HepG2 (cell line): ENCODE results near the gene SPAG9.

Experiments used
- ARNTL ChIP-seq: sonication (generic); formaldehyde crosslinking; IDR thresholded peaks from 2 replicates; pipeline ENCODE4 v1.4.0; 2020; ENCODE audit warnings: mild to moderate bottlenecking, missing genetic modification reagents
- CREB1 ChIP-seq, 2 experiments: fragments of 450-650 bp in 1 of 2; IDR thresholded peaks; 2 replicates each; pipeline ENCODE4 v1.6.1; 2016 to 2017; ENCODE audit warnings: control low read depth in 1 of 2, mild to moderate bottlenecking in 1 of 2, missing compliant biosample characterization in 1 of 2, missing genetic modification characterization in 1 of 2
- CTCF ChIP-seq: sonication (generic); formaldehyde crosslinking; IDR thresholded peaks from 2 replicates; pipeline ENCODE4 v1.5.0; 2020; ENCODE audit warnings: mild to moderate bottlenecking, missing genetic modification reagents, moderate library complexity
- ELF1 ChIP-seq: sonication (generic); formaldehyde crosslinking; IDR thresholded peaks from 2 replicates; pipeline ENCODE4 v1.4.0; 2020; ENCODE audit warnings: missing genetic modification reagents
- FOXA3 ChIP-seq: IDR thresholded peaks from 2 replicates; pipeline ENCODE4 v1.6.1; 2016; ENCODE audit warnings: missing genetic modification reagents, missing compliant biosample characterization
- GATAD2A ChIP-seq: IDR thresholded peaks from 2 replicates; pipeline ENCODE4 v1.6.1; 2016
- MAZ ChIP-seq, 2 experiments: sonication (generic) in 1 of 2; formaldehyde crosslinking in 1 of 2; IDR thresholded peaks; 2 replicates each; pipeline versions ENCODE4 v1.5.0 to v1.6.1; 2012 to 2020; ENCODE audit warnings: low read depth in 2 of 2, mild to moderate bottlenecking in 2 of 2, borderline replicate concordance in 1 of 2, improper control_type of control experiment in 1 of 2, low read length in 1 of 2, missing genetic modification reagents in 1 of 2, moderate library complexity in 1 of 2
- SP4 ChIP-seq: sonication (generic); formaldehyde crosslinking; IDR thresholded peaks from 2 replicates; pipeline ENCODE4 v1.8.1; 2023; ENCODE audit warnings: mild to moderate bottlenecking, missing genetic modification reagents
- SPEN ChIP-seq: sonication (generic); formaldehyde crosslinking; IDR thresholded peaks from 2 replicates; pipeline ENCODE4 v1.5.1; 2020; ENCODE audit warnings: low read depth, mild to moderate bottlenecking, missing genetic modification reagents
- ZFP82 ChIP-seq: sonication (generic); formaldehyde crosslinking; IDR thresholded peaks from 2 replicates; pipeline ENCODE4 v1.5.1; 2020; ENCODE audit warnings: mild to moderate bottlenecking, missing genetic modification reagents, borderline replicate concordance
- ZNF256 ChIP-seq: sonication (generic); formaldehyde crosslinking; conservative IDR thresholded peaks from 2 replicates; pipeline ENCODE4 v1.4.0; 2020; ENCODE audit warnings: missing genetic modification reagents
- TF ChIP-seq, protein P1 (sequence below): sonication (generic); formaldehyde crosslinking; IDR thresholded peaks from 2 replicates; pipeline ENCODE4 v1.4.0; 2020; ENCODE audit warnings: mild to moderate bottlenecking, missing genetic modification reagents
- TF ChIP-seq, protein P2 (sequence below): sonication (generic); formaldehyde crosslinking; IDR thresholded peaks from 2 replicates; pipeline ENCODE4 v1.5.0; 2020; ENCODE audit warnings: missing genetic modification reagents, mild to moderate bottlenecking, borderline replicate concordance

DNA sequence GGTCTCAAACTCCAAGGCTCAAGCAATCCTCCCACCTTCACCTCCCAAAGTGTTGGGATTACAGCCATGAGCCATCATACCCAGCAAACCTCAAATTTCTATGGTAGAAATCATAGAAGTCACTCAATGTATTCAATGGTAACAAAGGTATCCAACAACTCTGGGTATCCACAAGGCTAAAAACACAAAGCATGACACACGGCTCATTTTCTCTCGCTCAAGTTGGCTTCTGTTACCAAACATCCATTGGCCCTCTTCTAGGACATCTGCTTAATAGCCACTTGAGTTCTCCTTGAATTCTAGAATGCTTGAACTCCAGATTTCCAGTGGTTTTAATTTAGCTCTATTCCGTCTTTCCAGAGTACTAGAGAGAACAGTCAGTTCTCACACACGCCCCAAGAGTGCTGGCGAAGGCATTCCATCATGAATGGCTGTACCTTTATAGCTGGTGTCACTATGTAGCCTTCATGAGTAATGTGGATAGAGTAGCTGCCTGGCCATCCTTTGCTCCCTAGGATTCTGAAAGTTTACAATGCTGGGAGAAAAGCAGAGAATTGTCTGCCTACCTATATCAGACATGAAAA, 42.6 kb downstream of the SPAG9 start:
- no peak for TF ChIP-seq ELF1 (CRISPR knock-in tag)
- TF ChIP-seq ZNF256 (CRISPR knock-in tag), result no peak
- no peak for TF ChIP-seq CREB1 (IDR thresholded peaks at IDR 0.05)
- no peak for TF ChIP-seq CREB1 (CRISPR knock-in tag; IDR thresholded peaks at IDR 0.05)
- TF ChIP-seq FOXA3 (CRISPR knock-in tag), result no peak
- TF ChIP-seq, protein P1, sequence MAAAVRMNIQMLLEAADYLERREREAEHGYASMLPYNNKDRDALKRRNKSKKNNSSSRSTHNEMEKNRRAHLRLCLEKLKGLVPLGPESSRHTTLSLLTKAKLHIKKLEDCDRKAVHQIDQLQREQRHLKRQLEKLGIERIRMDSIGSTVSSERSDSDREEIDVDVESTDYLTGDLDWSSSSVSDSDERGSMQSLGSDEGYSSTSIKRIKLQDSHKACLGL, result no peak
- no peak for TF ChIP-seq SP4
- TF ChIP-seq CTCF (CRISPR knock-in tag), result no peak
- no peak for TF ChIP-seq MAZ (IDR thresholded peaks at IDR 0.05; ENCODE audit: borderline replicate concordance, low read depth, low read length)
- no peak for TF ChIP-seq MAZ (CRISPR knock-in tag; IDR thresholded peaks at IDR 0.05; ENCODE audit: low read depth)
- no peak for TF ChIP-seq GATAD2A (CRISPR knock-in tag)
- TF ChIP-seq ARNTL (CRISPR knock-in tag), result no peak
- no peak for TF ChIP-seq ZFP82 (CRISPR knock-in tag)
- TF ChIP-seq SPEN (CRISPR knock-in tag), result no peak
- TF ChIP-seq, protein P2, sequence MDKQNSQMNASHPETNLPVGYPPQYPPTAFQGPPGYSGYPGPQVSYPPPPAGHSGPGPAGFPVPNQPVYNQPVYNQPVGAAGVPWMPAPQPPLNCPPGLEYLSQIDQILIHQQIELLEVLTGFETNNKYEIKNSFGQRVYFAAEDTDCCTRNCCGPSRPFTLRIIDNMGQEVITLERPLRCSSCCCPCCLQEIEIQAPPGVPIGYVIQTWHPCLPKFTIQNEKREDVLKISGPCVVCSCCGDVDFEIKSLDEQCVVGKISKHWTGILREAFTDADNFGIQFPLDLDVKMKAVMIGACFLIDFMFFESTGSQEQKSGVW (CRISPR knock-in tag), result no peak
